IPS DF 6.9 (cell line): ENCODE measurements around the gene SBF2.

ENCODE experiments used
- DNase-seq: peaks from one replicate; pipeline ENCODE4 v3.0.0-alpha.2; 2013; ENCODE audit warnings: low read depth, low spot score
- H3K27ac ChIP-seq: one replicate; pipeline ENCODE4 v1.5.1; 2013; ENCODE audit warnings: low read length, control low read depth
- H3K27me3 ChIP-seq: 2 replicates; pipeline ENCODE4 v1.6.1; 2013; ENCODE audit warnings: mild to moderate bottlenecking, low read length; ENCODE audit not compliant: control insufficient read depth, insufficient read depth
- H3K36me3 ChIP-seq: 2 replicates; pipeline ENCODE4 v1.6.1; 2013; ENCODE audit warnings: low read length; ENCODE audit not compliant: control insufficient read depth, insufficient read depth
- H3K4me1 ChIP-seq: 2 replicates; pipeline ENCODE4 v1.6.1; 2013; ENCODE audit warnings: low read length; ENCODE audit not compliant: control insufficient read depth, insufficient read depth
- H3K4me3 ChIP-seq: 2 replicates; pipeline ENCODE4 v1.5.1; 2013; ENCODE audit warnings: mild to moderate bottlenecking, low read length
- H3K9me3 ChIP-seq: 2 replicates; pipeline ENCODE4 v1.6.1; 2013; ENCODE audit warnings: low read length, inconsistent platforms; ENCODE audit not compliant: control insufficient read depth, insufficient read depth
- WGBS: extraction: QIAGEN DNeasy Blood & Tissue Kit; methylation state at CpG from one replicate; pipeline ENCODE4 v1.1.7; 2013; ENCODE audit warnings: mixed read lengths, missing lambda C conversion rate; ENCODE audit not compliant: insufficient read length, insufficient coverage; 5-methylcytosine and 5-hydroxymethylcytosine counted together

SBF2 gene

GRCh38 chr11:9823439-9823838 is 470.6 kb downstream of the SBF2 start:
- Histone ChIP-seq H3K4me1 (peaks cover 2% of the 10 kb centered on the region; the same call in 1 of the 2 replicates), H3K4me3 (no peak overlapping the region), H3K36me3 (no peaks in the 10 kb centered on the region), H3K27me3 (no peaks in the 10 kb centered on the region), H3K9me3 (no peaks in the 10 kb centered on the region), H3K27ac (no peak overlapping the region)
- DNase-seq = no peak
- no CpG with 5 or more reads among the region's 2 CpGs for WGBS

- no peaks in the 10 kb centered on the region for H3K9me3 ChIP-seq
- no peak for DNase-seq
- no CpG with 5 or more reads among the region's 7 CpGs for WGBS
- H3K4me1 ChIP-seq = peaks cover 2% of the 10 kb centered on the region; the same call in 1 of the 2 replicates
- no peak overlapping the region for H3K27ac ChIP-seq
- H3K27me3 ChIP-seq = no peaks in the 10 kb centered on the region
- no peak overlapping the region for H3K4me3 ChIP-seq
- no peaks in the 10 kb centered on the region for H3K36me3 ChIP-seq
These were observed 472.8 kb downstream of the SBF2 start for GRCh38 chr11:9821008-9821752.

DNA sequence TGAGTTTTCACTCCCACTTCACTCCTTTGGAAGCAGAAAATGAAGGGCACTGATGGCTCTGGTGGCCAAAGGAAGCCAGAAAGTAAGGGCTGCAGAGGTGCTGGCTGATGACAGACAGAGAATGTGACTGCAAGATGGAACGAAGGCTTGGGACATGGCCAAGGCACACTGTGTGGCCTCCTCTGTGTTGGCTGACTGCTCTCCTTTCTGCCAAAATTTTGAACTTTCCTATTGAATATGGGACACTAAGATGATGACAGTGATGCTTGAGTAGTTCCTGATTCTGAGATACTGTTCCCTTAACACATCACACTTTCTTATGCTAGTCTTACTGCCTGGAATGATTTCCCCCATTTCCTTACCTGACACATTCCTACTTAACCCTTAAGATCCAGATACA is 473.8 kb downstream of the SBF2 start:
- Histone ChIP-seq H3K36me3 (no peaks in the 10 kb centered on the region), H3K27ac (no peak overlapping the region), H3K4me3 (no peak overlapping the region), H3K9me3 (no peaks in the 10 kb centered on the region), H3K4me1 (peaks cover 2% of the 10 kb centered on the region; the same call in 1 of the 2 replicates), H3K27me3 (no peaks in the 10 kb centered on the region)
- WGBS = no CpG with 5 or more reads among the region's 1 CpG
- DNase-seq = no peak

DNA sequence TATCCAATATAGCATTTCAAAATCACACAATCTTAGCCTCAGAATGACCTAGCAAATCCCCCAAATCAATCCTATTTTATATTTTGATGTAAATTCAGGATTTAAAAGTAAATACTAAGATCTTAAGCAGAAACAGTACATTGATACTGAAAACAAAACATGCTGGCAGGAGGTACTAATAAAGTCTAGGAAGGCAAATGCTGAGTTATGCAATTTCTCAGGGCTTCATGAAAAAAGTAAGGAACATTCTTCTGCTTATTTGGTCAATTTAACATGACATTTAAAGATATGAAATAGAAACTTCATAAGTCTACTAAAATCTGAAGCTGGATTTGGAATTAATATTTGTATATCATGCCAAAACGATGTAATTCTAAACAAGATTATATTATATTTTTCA is 476.8 kb downstream of the SBF2 start:
- Histone ChIP-seq H3K27me3 (no peaks in the 10 kb centered on the region), H3K36me3 (no peaks in the 10 kb centered on the region), H3K27ac (no peak overlapping the region), H3K4me3 (no peak overlapping the region), H3K4me1 (peaks cover 2% of the 10 kb centered on the region; the same call in 1 of the 2 replicates), H3K9me3 (no peaks in the 10 kb centered on the region)
- DNase-seq = no peak
- whole genome bisulfite sequencing = no CpG with 5 or more reads among the region's 1 CpG

GRCh38 chr11:9815486-9816136 is 478.4 kb downstream of the SBF2 start:
- Histone ChIP-seq H3K9me3 (no peaks in the 10 kb centered on the region), H3K27me3 (no peaks in the 10 kb centered on the region), H3K4me3 (no peak overlapping the region), H3K36me3 (no peaks in the 10 kb centered on the region), H3K27ac (no peak overlapping the region), H3K4me1 (peaks cover 2% of the 10 kb centered on the region; the same call in 1 of the 2 replicates)
- no CpG with 5 or more reads among the region's 6 CpGs for WGBS
- DNase-seq = no peak

DNA sequence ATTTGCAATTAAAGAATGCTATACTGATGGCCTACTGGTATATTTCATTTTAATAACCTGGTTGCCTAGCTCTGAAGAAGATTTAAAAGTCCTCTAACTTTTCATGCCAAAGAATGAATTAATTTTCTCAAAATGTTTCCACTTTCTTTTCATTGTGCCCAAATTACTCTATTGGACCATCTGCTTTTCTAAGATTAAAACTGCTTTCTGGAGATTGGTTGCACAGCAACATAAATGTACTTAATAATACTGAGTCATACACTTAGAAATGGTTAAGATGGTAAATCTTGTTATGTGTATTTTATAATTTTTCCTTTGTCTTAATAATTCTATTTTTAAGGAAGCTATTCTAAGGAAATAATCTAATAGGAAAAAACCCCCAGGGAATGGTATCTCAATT is 479.9 kb downstream of the SBF2 start:
- Histone ChIP-seq H3K4me3 (no peak overlapping the region), H3K9me3 (no peaks in the 10 kb centered on the region), H3K4me1 (no peaks in the 10 kb centered on the region), H3K27ac (no peak overlapping the region), H3K27me3 (no peaks in the 10 kb centered on the region), H3K36me3 (no peaks in the 10 kb centered on the region)
- no peak for DNase-seq

- H3K4me1 ChIP-seq = no peaks in the 10 kb centered on the region
- H3K4me3 ChIP-seq = no peak overlapping the region
- no peaks in the 10 kb centered on the region for H3K9me3 ChIP-seq
- WGBS = no CpG with 5 or more reads among the region's 7 CpGs
- H3K27me3 ChIP-seq = no peaks in the 10 kb centered on the region
- DNase-seq = no peak
- H3K27ac ChIP-seq = no peak overlapping the region
- H3K36me3 ChIP-seq = peaks cover 2% of the 10 kb centered on the region; the same call in 1 of the 2 replicates
These were observed 485.1 kb downstream of the SBF2 start for GRCh38 chr11:9808943-9809342.

- DNase-seq = no peak
- H3K4me3 ChIP-seq = no peak overlapping the region
- H3K27me3 ChIP-seq = no peaks in the 10 kb centered on the region
- H3K4me1 ChIP-seq = no peaks in the 10 kb centered on the region; the same call in 1 of the 2 replicates
- no peaks in the 10 kb centered on the region for H3K9me3 ChIP-seq
- no CpG with 5 or more reads among the region's 4 CpGs for whole genome bisulfite sequencing
- peaks cover 2% of the 10 kb centered on the region; the same call in 1 of the 2 replicates for H3K36me3 ChIP-seq
- no peak overlapping the region for H3K27ac ChIP-seq
These were observed 486.9 kb downstream of the SBF2 start for GRCh38 chr11:9806946-9807687.

GRCh38 chr11:9804419-9804902 is 489.6 kb downstream of the SBF2 start:
- Histone ChIP-seq H3K36me3 (peaks cover 2% of the 10 kb centered on the region; the same call in 1 of the 2 replicates), H3K27me3 (no peaks in the 10 kb centered on the region), H3K27ac (no peak overlapping the region), H3K4me3 (no peak overlapping the region), H3K4me1 (no peaks in the 10 kb centered on the region; the same call in 1 of the 2 replicates), H3K9me3 (no peaks in the 10 kb centered on the region)
- no CpG with 5 or more reads among the region's 2 CpGs for WGBS
- DNase-seq = no peak

DNA sequence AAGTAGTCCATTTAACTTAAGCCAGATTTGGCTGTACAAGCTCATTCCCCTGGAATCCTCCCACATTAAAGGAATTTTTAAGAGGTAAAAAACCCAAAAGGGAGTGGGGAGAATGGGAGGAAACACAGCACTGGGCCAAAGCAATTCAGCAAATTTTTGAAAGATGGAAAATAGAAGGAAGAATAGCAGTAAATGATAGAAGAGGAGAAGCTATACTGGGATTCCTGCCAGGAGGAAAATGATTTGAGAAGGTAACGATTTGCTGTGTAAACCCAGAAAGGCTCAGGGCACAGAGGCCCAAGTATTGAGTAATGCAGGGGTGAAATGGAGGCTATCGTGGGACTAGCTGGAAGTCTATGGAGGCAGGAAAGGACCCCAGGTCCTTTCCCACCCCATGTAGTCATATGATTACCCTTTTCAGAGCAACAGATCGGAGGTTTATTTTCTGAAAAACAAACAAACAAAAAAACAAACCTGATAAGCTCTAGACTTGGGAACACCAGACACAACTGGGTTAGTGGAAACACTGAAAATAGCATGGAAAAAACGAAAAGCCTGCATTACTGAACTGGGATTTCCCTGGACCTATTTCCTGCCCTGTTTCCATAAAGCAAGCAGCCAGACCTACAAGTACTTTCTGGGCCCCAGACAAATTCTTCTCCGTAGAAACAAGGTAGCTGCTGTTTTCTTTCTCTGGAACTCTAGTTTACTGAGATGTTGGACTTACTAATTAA is 490.2 kb downstream of the SBF2 start:
- no peaks in the 10 kb centered on the region for H3K9me3 ChIP-seq
- no peak overlapping the region for H3K27ac ChIP-seq
- no peaks in the 10 kb centered on the region for H3K27me3 ChIP-seq
- H3K4me1 ChIP-seq = no peaks in the 10 kb centered on the region; the same call in 1 of the 2 replicates
- no peak for DNase-seq
- H3K36me3 ChIP-seq = peaks cover 2% of the 10 kb centered on the region; the same call in 1 of the 2 replicates
- no peak overlapping the region for H3K4me3 ChIP-seq
- WGBS = no CpG with 5 or more reads among the region's 5 CpGs
